Measurements from ENCODE around the gene C6orf132. TPM values are rescaled to one million over a fixed set of nuclear protein-coding genes. Genes with fewer than 3 reads are reported as not detected.

The C6orf132 gene
- total RNA-seq, 1 donor from 2014 or later, result 11.3 TPM

DNA sequence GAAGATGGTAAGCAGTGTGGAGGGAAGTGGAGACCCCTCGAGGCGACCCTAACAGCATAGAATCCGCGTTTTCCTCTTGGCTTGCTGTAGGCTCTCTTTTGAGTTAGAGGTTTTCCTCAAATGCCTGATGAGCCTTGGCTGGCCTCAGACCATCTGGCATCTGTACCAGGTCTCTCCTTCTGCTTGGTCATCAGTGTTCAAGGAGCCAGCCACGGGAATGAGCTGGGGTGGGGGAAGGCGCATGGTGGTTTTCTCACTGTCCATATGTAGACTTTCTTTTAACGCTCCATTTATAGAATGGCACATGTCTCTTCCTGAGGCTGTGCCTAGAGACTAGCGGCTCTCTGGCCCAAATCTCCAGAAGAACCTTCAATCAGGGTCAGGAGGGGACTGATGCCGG lies 22.6 kb upstream of the C6orf132 start:
- H3K36me3 ChIP-seq (ENCODE audit: control insufficient read depth, insufficient read depth, low read length), result no peaks in the 10 kb centered on the region
- no peak for DNase-seq (ENCODE audit: low read depth)
- FAIRE-seq, result no peak
- H3K27me3 ChIP-seq (ENCODE audit: control insufficient read depth, insufficient read depth, low read length), result no peaks in the 10 kb centered on the region
- TF ChIP-seq, protein P1, sequence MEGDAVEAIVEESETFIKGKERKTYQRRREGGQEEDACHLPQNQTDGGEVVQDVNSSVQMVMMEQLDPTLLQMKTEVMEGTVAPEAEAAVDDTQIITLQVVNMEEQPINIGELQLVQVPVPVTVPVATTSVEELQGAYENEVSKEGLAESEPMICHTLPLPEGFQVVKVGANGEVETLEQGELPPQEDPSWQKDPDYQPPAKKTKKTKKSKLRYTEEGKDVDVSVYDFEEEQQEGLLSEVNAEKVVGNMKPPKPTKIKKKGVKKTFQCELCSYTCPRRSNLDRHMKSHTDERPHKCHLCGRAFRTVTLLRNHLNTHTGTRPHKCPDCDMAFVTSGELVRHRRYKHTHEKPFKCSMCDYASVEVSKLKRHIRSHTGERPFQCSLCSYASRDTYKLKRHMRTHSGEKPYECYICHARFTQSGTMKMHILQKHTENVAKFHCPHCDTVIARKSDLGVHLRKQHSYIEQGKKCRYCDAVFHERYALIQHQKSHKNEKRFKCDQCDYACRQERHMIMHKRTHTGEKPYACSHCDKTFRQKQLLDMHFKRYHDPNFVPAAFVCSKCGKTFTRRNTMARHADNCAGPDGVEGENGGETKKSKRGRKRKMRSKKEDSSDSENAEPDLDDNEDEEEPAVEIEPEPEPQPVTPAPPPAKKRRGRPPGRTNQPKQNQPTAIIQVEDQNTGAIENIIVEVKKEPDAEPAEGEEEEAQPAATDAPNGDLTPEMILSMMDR (IDR thresholded peaks at IDR 0.05; ENCODE audit: insufficient read depth, low read length, severe bottlenecking), result no peak
- no peak overlapping the region for H3K4me3 ChIP-seq (ENCODE audit: low read depth, low read length)

DNA sequence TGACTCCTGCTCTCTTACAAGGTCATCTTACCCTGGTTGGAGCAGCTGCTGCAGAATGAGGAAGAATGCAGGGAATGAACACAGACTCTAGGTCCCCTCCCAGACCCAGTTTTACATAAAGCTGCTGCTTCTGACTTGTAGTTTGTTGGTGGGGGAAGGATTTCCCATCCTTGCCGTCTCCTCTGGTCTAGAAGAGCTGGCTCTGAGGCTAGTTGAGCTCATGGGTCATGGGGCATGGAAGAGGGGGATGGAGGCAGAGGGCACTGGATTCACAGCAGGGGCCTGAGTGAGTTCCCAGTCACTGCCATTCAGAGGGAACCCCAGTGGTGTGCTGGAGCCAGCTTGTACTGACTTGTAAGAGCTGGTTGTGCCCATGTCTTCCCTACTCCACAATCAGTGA lies 21.6 kb upstream of the C6orf132 start:
- Histone ChIP-seq H3K36me3 (ENCODE audit: control insufficient read depth, insufficient read depth, low read length) (no peaks in the 10 kb centered on the region), H3K27me3 (ENCODE audit: control insufficient read depth, insufficient read depth, low read length) (no peaks in the 10 kb centered on the region), H3K4me3 (ENCODE audit: low read depth, low read length) (no peak overlapping the region)
- peak; percentile 29 for DNase-seq (ENCODE audit: low read depth)
- TF ChIP-seq, protein P1 (IDR thresholded peaks at IDR 0.05; ENCODE audit: insufficient read depth, low read length, severe bottlenecking), result no peak
- FAIRE-seq, result no peak

DNA sequence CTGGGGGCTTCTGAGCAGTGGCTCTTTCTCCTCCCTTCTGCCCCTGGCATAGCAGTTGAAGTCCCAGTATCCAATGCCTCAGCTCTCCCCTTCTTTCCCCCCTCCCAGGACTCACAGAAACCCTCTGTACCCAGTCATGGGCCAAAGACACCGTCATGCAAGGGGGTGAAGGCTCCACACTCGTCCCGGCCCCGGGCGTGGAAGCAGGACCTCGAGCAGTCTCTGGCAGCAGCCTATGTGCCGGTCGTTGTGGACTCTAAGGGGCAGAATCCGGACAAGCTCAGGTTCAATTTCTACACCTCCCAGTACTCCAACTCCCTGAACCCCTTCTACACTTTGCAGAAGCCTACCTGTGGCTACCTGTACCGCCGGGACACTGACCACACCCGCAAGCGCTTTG lies 20.4 kb upstream of the C6orf132 start:
- FAIRE-seq (no peak), DNase-seq (ENCODE audit: low read depth) (no peak)

DNA sequence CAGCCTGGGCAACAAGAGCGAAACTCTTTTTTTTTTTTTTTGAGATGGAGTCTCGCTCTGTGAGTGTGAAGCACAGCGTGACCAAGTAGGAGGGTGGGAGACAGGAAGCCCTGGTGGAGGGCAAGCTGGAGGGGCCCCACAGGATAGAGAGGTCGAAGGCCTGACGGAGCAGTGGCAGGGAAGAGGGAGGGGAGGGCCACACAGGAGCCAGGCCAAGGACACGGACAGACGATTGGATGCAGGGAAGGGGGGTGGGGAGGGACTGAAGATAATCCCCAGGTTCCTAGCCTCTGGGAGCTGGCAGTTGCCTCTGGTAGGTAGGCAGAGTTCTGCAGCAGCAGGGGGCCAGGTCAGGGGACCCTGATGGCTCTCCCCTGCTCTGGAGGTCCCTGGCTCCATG lies 20.0 kb upstream of the C6orf132 start:
- no peaks in the 10 kb centered on the region for H3K36me3 ChIP-seq (ENCODE audit: control insufficient read depth, insufficient read depth, low read length)
- TF ChIP-seq, protein P1 (IDR thresholded peaks at IDR 0.05; ENCODE audit: insufficient read depth, low read length, severe bottlenecking), result no peak
- H3K4me3 ChIP-seq (ENCODE audit: low read depth, low read length), result no peak overlapping the region
- H3K27me3 ChIP-seq (ENCODE audit: control insufficient read depth, insufficient read depth, low read length), result no peaks in the 10 kb centered on the region
- DNase-seq (ENCODE audit: low read depth), result no peak
- no peak for FAIRE-seq

More for the DNA sequence above, 20.4 kb upstream of the C6orf132 start:
- TF ChIP-seq, protein P1 (IDR thresholded peaks at IDR 0.05; ENCODE audit: insufficient read depth, low read length, severe bottlenecking), result no peak
- Histone ChIP-seq H3K36me3 (ENCODE audit: control insufficient read depth, insufficient read depth, low read length) (no peaks in the 10 kb centered on the region), H3K4me3 (ENCODE audit: low read depth, low read length) (no peak overlapping the region), H3K27me3 (ENCODE audit: control insufficient read depth, insufficient read depth, low read length) (no peaks in the 10 kb centered on the region)

DNA sequence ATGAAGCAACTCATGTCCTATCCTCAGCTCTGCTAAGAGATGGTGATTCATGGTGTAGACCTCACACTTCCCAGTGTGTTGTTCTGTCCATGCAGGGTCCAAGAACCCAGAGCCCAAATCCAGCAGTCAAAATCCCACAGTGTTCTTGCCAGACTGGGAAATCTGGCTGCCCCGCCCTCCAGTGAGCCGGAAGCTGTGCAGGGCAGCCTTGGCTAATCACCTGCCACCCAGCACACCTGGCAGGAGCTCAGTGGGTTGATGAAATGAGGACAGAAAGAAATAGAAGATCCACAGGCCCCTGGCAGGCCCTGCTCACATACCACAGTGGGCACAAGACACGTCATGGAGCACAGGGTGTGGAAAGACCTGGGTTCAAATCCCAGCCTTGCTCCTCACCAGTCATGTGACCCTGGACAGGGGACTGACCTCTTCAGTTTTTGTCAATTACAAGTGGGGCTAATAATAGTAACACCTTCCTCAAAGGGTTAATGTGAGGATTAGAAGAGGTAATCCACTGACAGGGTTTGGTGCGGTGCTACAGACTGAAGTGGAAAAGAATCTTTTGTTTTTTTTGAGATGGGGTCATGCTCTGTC lies 17.1 kb upstream of the C6orf132 start:
- peak; percentile 36 for FAIRE-seq
- TF ChIP-seq, protein P1 (IDR thresholded peaks at IDR 0.05; ENCODE audit: insufficient read depth, low read length, severe bottlenecking), result no peak

DNA sequence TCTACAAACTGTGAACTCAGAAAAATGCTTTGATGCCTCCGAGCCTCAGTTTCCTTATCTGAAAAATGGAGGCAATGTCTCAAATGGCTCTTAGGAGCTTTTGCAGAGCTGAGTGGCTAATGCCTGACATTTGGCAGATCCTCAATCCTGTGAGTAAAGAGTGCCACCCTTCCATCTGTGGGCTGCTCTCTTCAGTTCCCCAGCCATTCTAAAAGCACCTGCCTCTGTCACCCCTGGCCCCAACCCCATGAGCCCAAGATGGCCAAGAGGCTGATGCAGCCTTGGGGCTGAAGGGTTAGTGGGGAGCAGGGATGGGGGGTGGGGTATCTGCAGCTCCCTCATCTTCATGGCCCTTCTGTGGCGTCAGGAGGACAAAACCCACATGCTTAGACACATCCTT lies 16.2 kb upstream of the C6orf132 start:
- Histone ChIP-seq H3K4me3 (ENCODE audit: low read depth, low read length) (no peak overlapping the region), H3K36me3 (ENCODE audit: control insufficient read depth, insufficient read depth, low read length) (no peaks in the 10 kb centered on the region), H3K27me3 (ENCODE audit: control insufficient read depth, insufficient read depth, low read length) (no peaks in the 10 kb centered on the region)
- TF ChIP-seq, protein P1 (IDR thresholded peaks at IDR 0.05; ENCODE audit: insufficient read depth, low read length, severe bottlenecking), result no peak
- no peak for DNase-seq (ENCODE audit: low read depth)
- peak; percentile 13 for FAIRE-seq

More for the DNA sequence above, 17.1 kb upstream of the C6orf132 start:
- no peak for DNase-seq (ENCODE audit: low read depth)
- Histone ChIP-seq H3K36me3 (ENCODE audit: control insufficient read depth, insufficient read depth, low read length) (no peaks in the 10 kb centered on the region), H3K4me3 (ENCODE audit: low read depth, low read length) (no peak overlapping the region), H3K27me3 (ENCODE audit: control insufficient read depth, insufficient read depth, low read length) (no peaks in the 10 kb centered on the region)
